ENCODE results near the gene PMAIP1. TPM values are rescaled to one million over a fixed set of nuclear protein-coding genes. Genes with fewer than 3 reads are reported as not detected.

PMAIP1 gene
- polyA plus RNA-seq, 4 donors = 3.2 to 3.9 (median 3.6) TPM

GRCh38 chr18:59909289-59910036 lies 9.7 kb downstream of the PMAIP1 start:
- DNase-seq (ENCODE audit: low read depth in 4 of 4, low spot score in 3 of 4) = no peak

GRCh38 chr18:59910967-59911366 lies 11.2 kb downstream of the PMAIP1 start:
- DNase-seq (ENCODE audit: low read depth in 4 of 4, low spot score in 3 of 4) = no peak

- DNase-seq (ENCODE audit: low read depth in 4 of 4, low spot score in 3 of 4) = no peak
These were observed 11.8 kb downstream of the PMAIP1 start for GRCh38 chr18:59911600-59911999.

- DNase-seq (ENCODE audit: low read depth in 4 of 4, low spot score in 3 of 4) = no peak
These were observed 12.3 kb downstream of the PMAIP1 start for GRCh38 chr18:59912007-59912550.

GRCh38 chr18:59915606-59916005 lies 15.8 kb downstream of the PMAIP1 start:
- no peak for DNase-seq (ENCODE audit: low read depth in 4 of 4, low spot score in 3 of 4)

- DNase-seq (ENCODE audit: low read depth in 4 of 4, low spot score in 3 of 4) = no peak
These were observed 16.9 kb downstream of the PMAIP1 start for GRCh38 chr18:59916746-59917145.

GRCh38 chr18:59917422-59917821 lies 17.6 kb downstream of the PMAIP1 start:
- DNase-seq (ENCODE audit: low read depth in 4 of 4, low spot score in 3 of 4) = no peak

GRCh38 chr18:59918320-59918755 lies 18.5 kb downstream of the PMAIP1 start:
- no peak for DNase-seq (ENCODE audit: low read depth in 4 of 4, low spot score in 3 of 4)

- DNase-seq (ENCODE audit: low read depth in 4 of 4, low spot score in 3 of 4) = no peak
These were observed 19.2 kb downstream of the PMAIP1 start for GRCh38 chr18:59918997-59919396.

- DNase-seq (ENCODE audit: low read depth in 4 of 4, low spot score in 3 of 4) = no peak
These were observed 21.6 kb downstream of the PMAIP1 start for GRCh38 chr18:59921384-59921891.

- no peak for DNase-seq (ENCODE audit: low read depth in 4 of 4, low spot score in 3 of 4)
These were observed 23.9 kb downstream of the PMAIP1 start for GRCh38 chr18:59923539-59924196.

- no peak for DNase-seq (ENCODE audit: low read depth in 4 of 4, low spot score in 3 of 4)
These were observed 26.3 kb downstream of the PMAIP1 start for GRCh38 chr18:59926131-59926530.

GRCh38 chr18:59927246-59927825 lies 27.5 kb downstream of the PMAIP1 start:
- DNase-seq (ENCODE audit: low read depth in 4 of 4, low spot score in 3 of 4) = no peak

- no peak for DNase-seq (ENCODE audit: low read depth in 4 of 4, low spot score in 3 of 4)
These were observed 28.4 kb downstream of the PMAIP1 start for GRCh38 chr18:59928201-59928600.

GRCh38 chr18:59929621-59930295 lies 30.0 kb downstream of the PMAIP1 start:
- no peak for DNase-seq (ENCODE audit: low read depth in 4 of 4, low spot score in 3 of 4)

GRCh38 chr18:59932401-59932800 lies 32.6 kb downstream of the PMAIP1 start:
- no peak for DNase-seq (ENCODE audit: low read depth in 4 of 4, low spot score in 3 of 4)

GRCh38 chr18:59938676-59939075 lies 38.9 kb downstream of the PMAIP1 start:
- no peak for DNase-seq (ENCODE audit: low read depth in 4 of 4, low spot score in 3 of 4)

GRCh38 chr18:59939127-59939526 lies 39.3 kb downstream of the PMAIP1 start:
- no peak for DNase-seq (ENCODE audit: low read depth in 4 of 4, low spot score in 3 of 4)

GRCh38 chr18:59940068-59940467 lies 40.3 kb downstream of the PMAIP1 start:
- DNase-seq (ENCODE audit: low read depth in 4 of 4, low spot score in 3 of 4) = no peak

- no peak for DNase-seq (ENCODE audit: low read depth in 4 of 4, low spot score in 3 of 4)
These were observed 41.5 kb downstream of the PMAIP1 start for GRCh38 chr18:59941331-59941730.

GRCh38 chr18:59942601-59943000 lies 42.8 kb downstream of the PMAIP1 start:
- DNase-seq (ENCODE audit: low read depth in 4 of 4, low spot score in 3 of 4) = no peak

Measured in left renal pelvis (tissue), 4 donors.